ES-I3 (cell line): ENCODE measurements around the gene PLXDC1.
"Not testable (repeated sequence)": the region's sequence is repeated elsewhere in the genome, so short reads cannot be mapped to it uniquely, and the experiment has no call there.

Experiments
- H3K36me3 ChIP-seq: 2 replicates; pipeline ENCODE4 v1.6.1; 2013; ENCODE audit warnings: mild to moderate bottlenecking, low read length, control low read depth, moderate library complexity; ENCODE audit not compliant: insufficient read depth
- H3K4me1 ChIP-seq: 2 replicates; pipeline ENCODE4 v1.6.1; 2013; ENCODE audit warnings: mild to moderate bottlenecking, control low read depth, low read length; ENCODE audit not compliant: insufficient read depth
- H3K9ac ChIP-seq: 2 replicates; pipeline ENCODE4 v1.6.1; 2013; ENCODE audit warnings: low read depth, mild to moderate bottlenecking, low read length, moderate library complexity
- H3K9me3 ChIP-seq: 2 replicates; pipeline ENCODE4 v1.6.1; 2013; ENCODE audit warnings: mild to moderate bottlenecking, low read length, moderate library complexity; ENCODE audit not compliant: control insufficient read depth, insufficient read depth

PLXDC1 gene

GRCh38 chr17:39051001-39051585 is 100.3 kb downstream of the PLXDC1 start:
- no peaks in the 10 kb centered on the region for H3K36me3 ChIP-seq
- H3K9ac ChIP-seq, result no peak overlapping the region
- H3K4me1 ChIP-seq, result no peaks in the 10 kb centered on the region
- H3K9me3 ChIP-seq, result peaks cover 22% of the 10 kb centered on the region

GRCh38 chr17:39045948-39046679 is 105.3 kb downstream of the PLXDC1 start:
- Histone ChIP-seq H3K9ac (no peak overlapping the region), H3K9me3 (peaks cover 26% of the 10 kb centered on the region), H3K4me1 (no peaks in the 10 kb centered on the region), H3K36me3 (no peaks in the 10 kb centered on the region)

GRCh38 chr17:39036009-39036408 is 115.4 kb downstream of the PLXDC1 start:
- no peaks in the 10 kb centered on the region for H3K36me3 ChIP-seq
- H3K9ac ChIP-seq, result no peak overlapping the region
- H3K9me3 ChIP-seq, result no peaks in the 10 kb centered on the region

GRCh38 chr17:39035578-39035977 is 115.9 kb downstream of the PLXDC1 start:
- not testable (repeated sequence) for H3K9ac ChIP-seq, H3K4me1 ChIP-seq, H3K36me3 ChIP-seq, H3K9me3 ChIP-seq

More at GRCh38 chr17:39036009-39036408, 115.4 kb downstream of the PLXDC1 start:
- H3K4me1 ChIP-seq, result no peaks in the 10 kb centered on the region

- Histone ChIP-seq H3K9ac (no peak overlapping the region), H3K9me3 (no peaks in the 10 kb centered on the region), H3K4me1 (no peaks in the 10 kb centered on the region), H3K36me3 (no peaks in the 10 kb centered on the region)
These were observed 122.7 kb downstream of the PLXDC1 start for GRCh38 chr17:39028690-39029089.

- Histone ChIP-seq H3K4me1 (no peaks in the 10 kb centered on the region), H3K9me3 (no peaks in the 10 kb centered on the region), H3K36me3 (no peaks in the 10 kb centered on the region), H3K9ac (peak overlapping the region; percentile 35; the same call in 1 of the 2 replicates)
These were observed 123.9 kb downstream of the PLXDC1 start for GRCh38 chr17:39027455-39028035.

- no peaks in the 10 kb centered on the region for H3K4me1 ChIP-seq
- H3K36me3 ChIP-seq, result no peaks in the 10 kb centered on the region
- peak overlapping the region; percentile 35; the same call in 1 of the 2 replicates for H3K9ac ChIP-seq
These were observed 124.4 kb downstream of the PLXDC1 start for GRCh38 chr17:39026980-39027451.

GRCh38 chr17:39026346-39026745 is 125.1 kb downstream of the PLXDC1 start:
- not testable (repeated sequence) for H3K36me3 ChIP-seq, H3K4me1 ChIP-seq, H3K9ac ChIP-seq, H3K9me3 ChIP-seq

More at GRCh38 chr17:39026980-39027451, 124.4 kb downstream of the PLXDC1 start:
- no peaks in the 10 kb centered on the region for H3K9me3 ChIP-seq

GRCh38 chr17:39022924-39023323 is 128.5 kb downstream of the PLXDC1 start:
- Histone ChIP-seq H3K36me3 (no peaks in the 10 kb centered on the region), H3K4me1 (peaks cover 8% of the 10 kb centered on the region; the same call in 1 of the 2 replicates), H3K9ac (no peak overlapping the region), H3K9me3 (no peaks in the 10 kb centered on the region)

GRCh38 chr17:39020037-39020436 is 131.4 kb downstream of the PLXDC1 start:
- H3K36me3 ChIP-seq, H3K9me3 ChIP-seq, H3K9ac ChIP-seq, H3K4me1 ChIP-seq: not testable (repeated sequence)

GRCh38 chr17:39018267-39019134 is 132.9 kb downstream of the PLXDC1 start:
- H3K9ac ChIP-seq, result no peak overlapping the region

GRCh38 chr17:39016193-39017153 is 135.0 kb downstream of the PLXDC1 start:
- H3K9ac ChIP-seq, result no peak overlapping the region
- peaks cover 16% of the 10 kb centered on the region; the same call in 1 of the 2 replicates for H3K4me1 ChIP-seq
- H3K36me3 ChIP-seq, result no peaks in the 10 kb centered on the region
- no peaks in the 10 kb centered on the region for H3K9me3 ChIP-seq

More at GRCh38 chr17:39018267-39019134, 132.9 kb downstream of the PLXDC1 start:
- Histone ChIP-seq H3K9me3 (no peaks in the 10 kb centered on the region), H3K4me1 (peaks cover 13% of the 10 kb centered on the region; the same call in 1 of the 2 replicates), H3K36me3 (no peaks in the 10 kb centered on the region)

- no peaks in the 10 kb centered on the region for H3K36me3 ChIP-seq
- no peak overlapping the region for H3K9ac ChIP-seq
- no peaks in the 10 kb centered on the region for H3K9me3 ChIP-seq
- peaks cover 16% of the 10 kb centered on the region; the same call in 1 of the 2 replicates for H3K4me1 ChIP-seq
These were observed 135.9 kb downstream of the PLXDC1 start for GRCh38 chr17:39015546-39015935.
